Measurements from ENCODE around the gene RASSF1.

RASSF1 gene

GRCh38 chr3:50350527-50351322, 10.1 kb upstream of the RASSF1 start, which contains the start of the genes CYB561D2 and NPRL2:
CYB561D2 (plus strand) TSS chr3:50350862; CDS start chr3:50351434, 572 bp downstream.
NPRL2 (minus strand) TSS chr3:50350775; CDS start chr3:50350652, 123 bp downstream.
- peak; percentile 55 for DNase-seq (ENCODE audit: low read depth, low spot score)
- CTCF ChIA-PET, result interaction anchor here (0.7 to 16.7 kb wide), 9 partner anchors 8 to 264 kb away, joined by 3 to 473 read pairs (median 6); partner anchors contain the start of genes MAPKAPK3 and RASSF1
- POLR2A ChIA-PET, result interaction anchor here (0.6 to 1.8 kb wide), 8 partner anchors 9 to 265 kb away, joined by 3 to 10 read pairs (median 3); partner anchors contain the start of genes HEMK1, RASSF1 and TMEM115
- peak within 1 kb of the TSS; percentile 99 for H3K4me3 ChIP-seq (ENCODE audit: low read depth, low read length)
- TF ChIP-seq, protein P1, sequence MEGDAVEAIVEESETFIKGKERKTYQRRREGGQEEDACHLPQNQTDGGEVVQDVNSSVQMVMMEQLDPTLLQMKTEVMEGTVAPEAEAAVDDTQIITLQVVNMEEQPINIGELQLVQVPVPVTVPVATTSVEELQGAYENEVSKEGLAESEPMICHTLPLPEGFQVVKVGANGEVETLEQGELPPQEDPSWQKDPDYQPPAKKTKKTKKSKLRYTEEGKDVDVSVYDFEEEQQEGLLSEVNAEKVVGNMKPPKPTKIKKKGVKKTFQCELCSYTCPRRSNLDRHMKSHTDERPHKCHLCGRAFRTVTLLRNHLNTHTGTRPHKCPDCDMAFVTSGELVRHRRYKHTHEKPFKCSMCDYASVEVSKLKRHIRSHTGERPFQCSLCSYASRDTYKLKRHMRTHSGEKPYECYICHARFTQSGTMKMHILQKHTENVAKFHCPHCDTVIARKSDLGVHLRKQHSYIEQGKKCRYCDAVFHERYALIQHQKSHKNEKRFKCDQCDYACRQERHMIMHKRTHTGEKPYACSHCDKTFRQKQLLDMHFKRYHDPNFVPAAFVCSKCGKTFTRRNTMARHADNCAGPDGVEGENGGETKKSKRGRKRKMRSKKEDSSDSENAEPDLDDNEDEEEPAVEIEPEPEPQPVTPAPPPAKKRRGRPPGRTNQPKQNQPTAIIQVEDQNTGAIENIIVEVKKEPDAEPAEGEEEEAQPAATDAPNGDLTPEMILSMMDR (IDR thresholded peaks at IDR 0.05; ENCODE audit: insufficient read depth, low read length, missing control alignments), result no peak

GRCh38 chr3:50350213-50350526, 9.5 kb upstream of the RASSF1 start:
- peak overlapping the region; percentile 99 for H3K4me3 ChIP-seq (ENCODE audit: low read depth, low read length)
- TF ChIP-seq, protein P1 (IDR thresholded peaks at IDR 0.05; ENCODE audit: insufficient read depth, low read length, missing control alignments), result no peak
- ChIA-PET POLR2A (interaction anchor here (0.6 to 1.8 kb wide), 7 partner anchors 10 to 266 kb away, joined by 3 to 10 read pairs (median 3); partner anchors contain the start of genes HEMK1 and RASSF1), CTCF (interaction anchor here (0.7 to 16.7 kb wide), 7 partner anchors 9 to 265 kb away, joined by 3 to 473 read pairs (median 7); partner anchors contain the start of genes MAPKAPK3 and RASSF1)
- no peak for DNase-seq (ENCODE audit: low read depth, low spot score)

GRCh38 chr3:50347187-50347813, 6.7 kb upstream of the RASSF1 start:
- DNase-seq (ENCODE audit: low read depth, low spot score), result no peak
- CTCF ChIA-PET, result interaction anchor here (0.7 to 16.7 kb wide), 17 partner anchors 9 to 268 kb away, joined by 3 to 473 read pairs (median 5); partner anchors contain the start of genes C3orf18, HEMK1, MAPKAPK3 and TMEM115

DNA sequence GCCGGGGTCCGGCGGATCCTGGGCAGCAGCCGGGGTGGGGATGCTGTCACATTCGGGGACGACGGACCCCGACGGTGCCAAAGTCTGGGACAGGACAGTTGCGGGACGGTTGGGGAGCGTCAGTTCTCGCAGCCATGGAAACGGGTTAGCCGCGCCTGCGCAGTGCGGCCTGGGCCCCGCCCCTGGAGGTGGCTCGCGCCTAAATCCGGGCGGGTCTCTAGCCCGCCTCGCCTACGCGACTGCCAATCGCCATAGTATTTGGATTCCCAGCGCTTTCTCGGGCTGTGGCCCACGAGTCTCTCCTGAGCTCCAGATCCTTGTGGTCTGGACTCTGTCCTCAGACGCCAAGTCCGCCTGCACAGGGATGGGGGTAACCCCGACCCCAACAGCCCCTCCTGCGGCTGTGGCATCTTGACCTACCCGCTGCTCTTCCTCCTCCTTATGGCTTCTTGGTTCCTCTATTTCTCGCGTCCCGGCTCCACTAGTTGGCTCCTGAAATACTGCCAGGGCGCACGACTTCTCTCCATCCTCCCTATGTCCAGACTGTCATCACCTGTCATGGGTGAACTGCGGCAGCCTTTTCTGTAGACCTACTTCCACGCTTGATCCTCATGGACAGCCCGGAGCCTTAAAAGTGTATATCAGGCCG, 5.1 kb upstream of the RASSF1 start, which contains the start of gene ZMYND10:
Gene ZMYND10, minus strand, starts transcription at position 147 of the 649 bp plus-strand sequence. CDS start 153 bp downstream, outside the sequence.
- DNase-seq (ENCODE audit: low read depth, low spot score), result no peak
- peak within 1 kb of the TSS; percentile 61 for H3K4me3 ChIP-seq (ENCODE audit: low read depth, low read length)
- TF ChIP-seq, protein P1 (IDR thresholded peaks at IDR 0.05; ENCODE audit: insufficient read depth, low read length, missing control alignments), result no peak
- CTCF ChIA-PET, result interaction anchor here (1.0 to 16.7 kb wide), 6 partner anchors 8 to 269 kb away, joined by 3 to 473 read pairs (median 10); partner anchors contain the start of gene MAPKAPK3
- POLR2A ChIA-PET, result interaction anchor here (1.2 kb wide), 1 partner anchor 8 kb away, joined by 4 read pairs; no protein-coding TSS in a partner anchor

More at GRCh38 chr3:50347187-50347813, 6.7 kb upstream of the RASSF1 start:
- TF ChIP-seq, protein P1 (IDR thresholded peaks at IDR 0.05; ENCODE audit: insufficient read depth, low read length, missing control alignments), result peak; percentile 54
- POLR2A ChIA-PET, result no interaction called here
- no peak overlapping the region for H3K4me3 ChIP-seq (ENCODE audit: low read depth, low read length)

- TF ChIP-seq, protein P1 (IDR thresholded peaks at IDR 0.05; ENCODE audit: insufficient read depth, low read length, missing control alignments), result no peak
- ChIA-PET POLR2A (interaction anchor here (1.2 kb wide), 1 partner anchor 9 kb away, joined by 4 read pairs; no protein-coding TSS in a partner anchor), CTCF (interaction anchor here (0.7 to 16.7 kb wide), 5 partner anchors 8 to 270 kb away, joined by 3 to 473 read pairs (median 16); partner anchors contain the start of gene MAPKAPK3)
- peak overlapping the region; percentile 61 for H3K4me3 ChIP-seq (ENCODE audit: low read depth, low read length)
- no peak for DNase-seq (ENCODE audit: low read depth, low spot score)
These were observed 4.4 kb upstream of the RASSF1 start for GRCh38 chr3:50345008-50345407.

Data from AG04449 (cell line).